SK-N-MC (cell line): Measurements from ENCODE around the gene KCNJ6.

Experiments used
- EZH2 ChIP-seq: fragments of 200-600 bp; sonication (generic); IDR thresholded peaks from one replicate; pipeline ENCODE4 v1.6.1; 2017; ENCODE audit warnings: antibody characterized with exemption
- FOXP2 ChIP-seq: optimal IDR thresholded peaks from 2 replicates; pipeline ENCODE3; 2011; ENCODE audit warnings: mild to moderate bottlenecking, moderate library complexity; ENCODE audit not compliant: insufficient read depth; ENCODE audit errors: extremely low read length, control extremely low read depth
- POLR2AphosphoS5 ChIP-seq: IDR thresholded peaks from 2 replicates; pipeline ENCODE4 v1.6.1; 2012; ENCODE audit warnings: mild to moderate bottlenecking, low read depth, low read length, borderline replicate concordance

DNA sequence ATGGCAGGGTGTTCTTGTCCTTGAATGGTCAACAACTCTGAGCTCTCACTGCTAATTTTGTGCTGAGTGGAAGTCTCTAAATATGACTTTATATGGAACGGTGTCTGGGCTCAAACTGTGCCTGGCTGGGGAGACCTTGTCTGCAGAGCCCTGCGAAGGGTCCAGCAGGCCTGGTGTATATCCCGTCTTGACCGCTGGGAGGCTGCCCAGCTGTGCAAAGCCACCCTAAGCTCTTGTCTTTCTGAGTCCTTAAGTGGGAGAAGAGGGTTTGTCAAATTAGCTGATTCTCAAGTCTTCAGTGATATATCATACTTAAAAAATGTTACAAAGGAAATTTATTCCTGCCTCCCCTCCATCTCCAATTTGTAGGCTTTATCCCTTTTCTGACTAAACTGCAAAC, 198.7 kb downstream of the KCNJ6 start:
- TF ChIP-seq POLR2AphosphoS5, result no peak
- TF ChIP-seq EZH2, result no peak
- no peak for TF ChIP-seq FOXP2
